HepG2 (cell line): Measurements from ENCODE around the gene ARHGAP26. TPM values are rescaled to one million over a fixed set of nuclear protein-coding genes. Genes with fewer than 3 reads are reported as not detected.

Source experiments
- AHDC1 ChIP-seq: sonication (generic); formaldehyde crosslinking; IDR thresholded peaks from 2 replicates; pipeline ENCODE4 v1.5.1; 2020; ENCODE audit warnings: mild to moderate bottlenecking, missing genetic modification reagents, borderline replicate concordance
- ATF4 ChIP-seq, 2 experiments: fragments of 450-650 bp in 1 of 2; sonication (generic) in 1 of 2; formaldehyde crosslinking; IDR thresholded peaks; 2 replicates each; pipeline versions ENCODE4 v1.5.0 to v1.8.0; 2020 to 2022; ENCODE audit warnings: mild to moderate bottlenecking in 1 of 2, missing genetic modification reagents in 1 of 2
- FOXA1 ChIP-seq, 2 experiments: fragments of 450-650 bp in 1 of 2; sonication (generic) in 1 of 2; formaldehyde crosslinking in 1 of 2; IDR thresholded peaks; 2 replicates each; pipeline versions ENCODE4 v1.4.0 to v1.6.1; 2016 to 2020; ENCODE audit warnings: missing genetic modification reagents in 1 of 2
- GABPA ChIP-seq, 2 experiments: IDR thresholded peaks; 2 replicates each; pipeline ENCODE4 v1.6.1; 2011 to 2016; ENCODE audit warnings: low read depth in 2 of 2, low read length in 1 of 2, missing biosample characterization in 1 of 2, missing genetic modification characterization in 1 of 2
- HDAC2 ChIP-seq: sonication (generic); formaldehyde crosslinking; IDR thresholded peaks from 2 replicates; pipeline ENCODE4 v1.4.0; 2020; ENCODE audit warnings: missing genetic modification reagents
- HDAC6 ChIP-seq: fragments of 200-600 bp; sonication (generic); IDR thresholded peaks from 2 replicates; pipeline ENCODE4 v1.7.0; 2017; ENCODE audit warnings: mild to moderate bottlenecking, antibody characterized with exemption, low read length, low read depth
- PRDM4 ChIP-seq: sonication (generic); formaldehyde crosslinking; IDR thresholded peaks from 2 replicates; pipeline ENCODE4 v1.9.0; 2021; ENCODE audit warnings: missing genetic modification reagents, borderline replicate concordance
- RFX3 ChIP-seq: IDR thresholded peaks from 2 replicates; pipeline ENCODE4 v1.6.1; 2016; ENCODE audit warnings: missing biosample characterization, missing genetic modification reagents
- SP2 ChIP-seq: sonication (generic); formaldehyde crosslinking; IDR thresholded peaks from 2 replicates; pipeline ENCODE4 v1.5.1; 2020; ENCODE audit warnings: mild to moderate bottlenecking, missing genetic modification reagents
- TAF1 ChIP-seq: sonication (generic); formaldehyde crosslinking; IDR thresholded peaks from 2 replicates; pipeline ENCODE4 v1.4.0; 2020; ENCODE audit warnings: missing genetic modification reagents
- U2AF2 ChIP-seq: fragments of 200-400 bp; formaldehyde crosslinking; IDR thresholded peaks from 2 replicates; pipeline ENCODE4 v1.6.1; 2017; ENCODE audit warnings: low read depth, mild to moderate bottlenecking, low read length
- ZNF44 ChIP-seq: sonication (generic); formaldehyde crosslinking; IDR thresholded peaks from 2 replicates; pipeline ENCODE4 v1.5.1; 2020; ENCODE audit warnings: mild to moderate bottlenecking, missing genetic modification reagents
- ZNF562 ChIP-seq: sonication (generic); formaldehyde crosslinking; IDR thresholded peaks from 2 replicates; pipeline ENCODE4 v1.8.0; 2022; ENCODE audit warnings: missing genetic modification reagents, borderline replicate concordance
- ZNF597 ChIP-seq: sonication (generic); formaldehyde crosslinking; IDR thresholded peaks from 2 replicates; pipeline ENCODE4 v1.5.0; 2020; ENCODE audit warnings: missing genetic modification reagents
- polyA plus RNA-seq, 8 experiments: library from polyadenylated mRNA; depleted of rRNA in 3 of 8; stranded (reverse) in 7 of 8; unstranded in 1 of 8; fragments of >200 nt; fragmentation: Illumina TruSeq in 4 of 8; extraction: Trizol in 4 of 8; gene quantifications; 2 replicates each; pipeline versions ENCODE4 v1.2.1 to v1.2.3, GENCODE V29; 2011 to 2016; ENCODE audit warnings: low read depth in 4 of 8, missing spikeins in 1 of 8, mixed read lengths in 1 of 8; ENCODE audit not compliant: insufficient read depth in 1 of 8
- total RNA-seq, 5 experiments: library from RNA; depleted of rRNA; stranded (reverse); fragments of >200 nt; fragmentation: Illumina TruSeq; extraction: Trizol; gene quantifications; 2 replicates each; pipeline ENCODE4 v1.2.3, GENCODE V29; 2016; ENCODE audit warnings: low read depth in 1 of 5

ARHGAP26 gene
- total and polyA plus RNA-seq, 2 of the 13 experiments (the other 11 are each of a cell fraction or from before 2014, with no cell fraction given): 9.6 to 18.2 TPM

- TF ChIP-seq FOXA1 (IDR thresholded peaks at IDR 0.05) (no peak), FOXA1 (CRISPR knock-in tag; IDR thresholded peaks at IDR 0.05) (peak; percentile 32; the same call in 1 of the 2 replicates), ZNF44 (CRISPR knock-in tag) (0 out of 2 replicates have a peak, but pooled peaks have one; percentile 20), PRDM4 (CRISPR knock-in tag) (no peak), RFX3 (CRISPR knock-in tag) (no peak), TAF1 (CRISPR knock-in tag) (peak; percentile 55), HDAC2 (CRISPR knock-in tag) (peak; percentile 57; the same call in 1 of the 2 replicates), SP2 (CRISPR knock-in tag) (no peak), HDAC6 (no peak), ZNF562 (no peak), ZNF597 (CRISPR knock-in tag) (no peak), ATF4 (CRISPR knock-in tag; IDR thresholded peaks at IDR 0.05) (peak in 1 of 2 experiments; percentile 14; a peak in 1 of 4 replicates), AHDC1 (no peak), GABPA (IDR thresholded peaks at IDR 0.05; ENCODE audit: low read depth, low read length) (no peak), GABPA (CRISPR knock-in tag; IDR thresholded peaks at IDR 0.05; ENCODE audit: low read depth) (no peak), U2AF2 (no peak)
Measured at GRCh38 chr5:142770650-142771609, 753 bp downstream of the ARHGAP26 start (continued).
